ENCODE results near the gene ZNF219. TPM values are rescaled to one million over a fixed set of nuclear protein-coding genes. Genes with fewer than 3 reads are reported as not detected.

Gene ZNF219
- total and polyA plus RNA-seq, 2 of the 13 experiments (the other 11 are each of a cell fraction or from before 2014, with no cell fraction given) = 34.5 to 36.6 TPM

GRCh38 chr14:21103710-21104447 is 5.4 kb upstream of the ZNF219 start (continued):
- TF ChIP-seq ZNF318 (CRISPR knock-in tag; IDR thresholded peaks at IDR 0.05) (no peak; the same call in 1 of the 2 replicates), TCF7 (IDR thresholded peaks at IDR 0.05; ENCODE audit: low read depth) (peak; percentile 60; the same call in 1 of the 2 replicates), TFDP2 (CRISPR knock-in tag; IDR thresholded peaks at IDR 0.05) (peak; percentile 99), ZBTB44 (CRISPR knock-in tag; IDR thresholded peaks at IDR 0.05) (peak; percentile 67; the same call in 1 of the 2 replicates), TEAD2 (CRISPR knock-in tag; IDR thresholded peaks at IDR 0.05) (peak; percentile 93; the same call in 1 of the 2 replicates), MBNL3 (CRISPR knock-in tag; conservative IDR thresholded peaks at IDR 0.05) (no peak), ZSCAN31 (CRISPR knock-in tag; IDR thresholded peaks at IDR 0.05; ENCODE audit: low read depth) (peak; percentile 100), PITX1 (CRISPR knock-in tag; IDR thresholded peaks at IDR 0.05) (peak; percentile 84), ZBTB8A (CRISPR knock-in tag; IDR thresholded peaks at IDR 0.05; ENCODE audit: borderline replicate concordance, low read depth) (no peak; the same call in none of the 2 replicates)
- TF ChIP-seq, protein P1, sequence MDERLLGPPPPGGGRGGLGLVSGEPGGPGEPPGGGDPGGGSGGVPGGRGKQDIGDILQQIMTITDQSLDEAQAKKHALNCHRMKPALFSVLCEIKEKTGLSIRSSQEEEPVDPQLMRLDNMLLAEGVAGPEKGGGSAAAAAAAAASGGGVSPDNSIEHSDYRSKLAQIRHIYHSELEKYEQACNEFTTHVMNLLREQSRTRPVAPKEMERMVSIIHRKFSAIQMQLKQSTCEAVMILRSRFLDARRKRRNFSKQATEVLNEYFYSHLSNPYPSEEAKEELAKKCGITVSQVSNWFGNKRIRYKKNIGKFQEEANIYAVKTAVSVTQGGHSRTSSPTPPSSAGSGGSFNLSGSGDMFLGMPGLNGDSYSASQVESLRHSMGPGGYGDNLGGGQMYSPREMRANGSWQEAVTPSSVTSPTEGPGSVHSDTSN (CRISPR knock-in tag; IDR thresholded peaks at IDR 0.05) = no peak; the same call in 1 of the 2 replicates

Measured in HepG2 (cell line).